ENCODE measurements around the gene RCAN1. TPM values are rescaled to one million over a fixed set of nuclear protein-coding genes. Genes with fewer than 3 reads are reported as not detected.

The RCAN1 gene
- total RNA-seq, 6 experiments from 2014 or later: 60.8 to 87.2 (median 66.1) TPM

GRCh38 chr21:34540206-34540605 lies 74.7 kb downstream of the RCAN1 start:
- Mint-ChIP-seq H3K4me1 (ENCODE audit: low read depth) (peaks cover 60% of the 10 kb centered on the region), H3K27ac (no peak overlapping the region), H3K36me3 (ENCODE audit: low read depth) (peaks cover 6% of the 10 kb centered on the region), H3K9me3 (peaks cover 6% of the 10 kb centered on the region), H3K27me3 (ENCODE audit: insufficient read depth) (no peaks in the 10 kb centered on the region; the same call in 1 of the 2 replicates), H3K4me3 (no peak overlapping the region)
- TF ChIP-seq CTCF (IDR thresholded peaks at IDR 0.05): no peak
- no peak for DNase-seq

DNA sequence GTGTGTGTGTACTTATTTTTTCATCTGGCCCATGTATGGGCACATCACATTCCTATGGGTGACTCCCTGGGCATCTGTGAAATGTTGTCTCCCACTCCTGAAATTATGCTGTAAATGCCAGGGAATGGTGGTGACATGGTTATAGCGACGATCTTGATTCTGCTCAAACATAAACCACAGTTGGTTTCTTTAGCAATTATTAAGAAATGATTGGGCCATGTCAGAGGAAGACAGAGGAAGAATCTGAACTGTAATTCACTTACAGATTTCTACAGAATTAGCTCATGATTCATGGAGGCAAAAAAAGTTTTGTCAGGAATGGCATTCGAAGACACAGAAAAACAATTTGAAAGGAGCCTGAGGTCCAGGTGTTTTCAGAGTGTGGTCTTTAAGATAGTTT lies 77.1 kb downstream of the RCAN1 start:
- Mint-ChIP-seq H3K27ac (peak overlapping the region; percentile 19; the same call in 1 of the 2 replicates), H3K9me3 (peaks cover under 1% of the 10 kb centered on the region; the same call in 1 of the 2 replicates), H3K27me3 (ENCODE audit: insufficient read depth) (no peaks in the 10 kb centered on the region; the same call in 1 of the 2 replicates), H3K4me3 (no peak overlapping the region), H3K4me1 (ENCODE audit: low read depth) (peaks cover 47% of the 10 kb centered on the region), H3K36me3 (ENCODE audit: low read depth) (peaks cover under 1% of the 10 kb centered on the region)
- TF ChIP-seq CTCF (IDR thresholded peaks at IDR 0.05): no peak
- no peak for DNase-seq

DNA sequence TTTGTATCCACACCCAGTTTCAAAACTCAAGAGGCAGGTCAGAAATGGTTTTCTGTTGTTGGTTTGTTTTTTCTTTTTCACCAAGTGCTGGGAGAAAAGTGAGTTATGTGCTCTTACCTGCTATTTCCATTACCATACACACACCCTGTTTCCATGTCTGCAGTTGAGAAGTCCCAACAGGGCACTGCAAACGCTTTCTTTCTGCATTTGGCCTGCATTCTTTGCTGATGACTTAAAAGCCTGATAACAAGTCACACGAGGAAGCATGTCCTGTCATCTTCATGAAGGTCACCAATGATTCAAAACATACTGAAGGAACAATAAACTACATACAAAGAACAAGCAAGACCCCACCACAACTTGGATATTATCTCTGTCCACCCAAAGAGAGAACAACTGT lies 78.1 kb downstream of the RCAN1 start:
- Mint-ChIP-seq H3K27ac (peak overlapping the region; percentile 57), H3K9me3 (no peaks in the 10 kb centered on the region), H3K36me3 (ENCODE audit: low read depth) (no peaks in the 10 kb centered on the region), H3K4me3 (peak overlapping the region; percentile 2; the same call in 1 of the 2 replicates), H3K27me3 (ENCODE audit: insufficient read depth) (no peaks in the 10 kb centered on the region), H3K4me1 (ENCODE audit: low read depth) (peaks cover 47% of the 10 kb centered on the region)
- TF ChIP-seq CTCF (IDR thresholded peaks at IDR 0.05): no peak
- DNase-seq: peak; percentile 39

GRCh38 chr21:34536311-34536710 lies 78.6 kb downstream of the RCAN1 start:
- no peaks in the 10 kb centered on the region for H3K9me3 Mint-ChIP-seq
- TF ChIP-seq CTCF (IDR thresholded peaks at IDR 0.05): no peak
- no peak for DNase-seq
- no peaks in the 10 kb centered on the region for H3K27me3 Mint-ChIP-seq (ENCODE audit: insufficient read depth)
- H3K27ac Mint-ChIP-seq: peak overlapping the region; percentile 57
- no peaks in the 10 kb centered on the region for H3K36me3 Mint-ChIP-seq (ENCODE audit: low read depth)
- H3K4me1 Mint-ChIP-seq (ENCODE audit: low read depth): peaks cover 47% of the 10 kb centered on the region
- no peak overlapping the region; the same call in 1 of the 2 replicates for H3K4me3 Mint-ChIP-seq

DNA sequence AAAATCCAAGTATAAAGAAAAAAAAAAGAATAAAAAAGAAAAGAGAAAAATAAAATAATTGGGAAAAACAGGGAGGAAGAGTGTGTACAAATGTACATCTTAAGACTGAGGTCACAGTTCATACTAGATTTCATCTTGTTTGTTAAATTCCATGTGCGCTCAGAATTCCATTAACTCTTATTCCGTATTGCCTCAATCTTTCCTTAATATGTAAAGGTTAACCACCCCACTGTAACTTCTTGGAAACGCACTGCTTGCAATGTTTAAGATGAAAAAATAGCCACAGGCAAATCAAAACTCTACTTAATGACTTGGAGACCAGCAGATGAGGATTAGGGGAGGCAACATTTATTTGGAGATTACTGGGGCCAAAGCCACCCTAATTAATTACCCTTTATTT lies 79.0 kb downstream of the RCAN1 start:
- TF ChIP-seq CTCF (IDR thresholded peaks at IDR 0.05): no peak
- Mint-ChIP-seq H3K4me3 (no peak overlapping the region; the same call in 1 of the 2 replicates), H3K36me3 (ENCODE audit: low read depth) (no peaks in the 10 kb centered on the region), H3K9me3 (no peaks in the 10 kb centered on the region), H3K27ac (no peak overlapping the region), H3K4me1 (ENCODE audit: low read depth) (peaks cover 50% of the 10 kb centered on the region), H3K27me3 (ENCODE audit: insufficient read depth) (no peaks in the 10 kb centered on the region)
- DNase-seq: no peak

DNA sequence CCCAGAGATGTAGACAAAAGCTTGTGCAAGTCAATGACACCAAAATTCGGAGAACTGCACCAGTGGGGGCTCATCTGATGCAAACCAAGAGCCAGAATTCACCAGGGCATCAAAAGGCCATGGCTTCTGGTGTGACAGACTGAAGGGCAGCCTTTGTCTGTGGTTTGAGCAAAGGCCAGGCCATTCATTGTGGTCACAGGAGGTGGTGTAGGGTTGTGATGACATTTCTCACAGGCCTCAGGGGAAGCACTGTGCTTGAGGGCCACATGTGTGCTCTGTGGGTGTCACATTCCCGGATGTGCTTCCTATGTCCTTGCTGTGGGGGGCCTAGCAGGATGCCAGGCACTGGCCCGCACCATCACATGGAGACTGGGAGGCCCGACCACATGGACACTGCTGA lies 80.4 kb downstream of the RCAN1 start:
- Mint-ChIP-seq H3K27me3 (ENCODE audit: insufficient read depth) (no peaks in the 10 kb centered on the region), H3K4me1 (ENCODE audit: low read depth) (peaks cover 57% of the 10 kb centered on the region), H3K27ac (no peak overlapping the region), H3K36me3 (ENCODE audit: low read depth) (peaks cover 5% of the 10 kb centered on the region; the same call in 1 of the 2 replicates), H3K4me3 (no peak overlapping the region), H3K9me3 (no peaks in the 10 kb centered on the region)
- no peak for TF ChIP-seq CTCF (IDR thresholded peaks at IDR 0.05)
- DNase-seq: no peak

Measured in HFFc6 (cell line).